ENCODE data around the gene ZNF444. TPM values are rescaled to one million over a fixed set of nuclear protein-coding genes. Genes with fewer than 3 reads are reported as not detected.

The ZNF444 gene
- total and polyA plus RNA-seq, 9 of the 15 experiments (the other 6 are each of a cell fraction or from before 2014, with no cell fraction given), result 0.39 to 40.0 (median 6.9) TPM

DNA sequence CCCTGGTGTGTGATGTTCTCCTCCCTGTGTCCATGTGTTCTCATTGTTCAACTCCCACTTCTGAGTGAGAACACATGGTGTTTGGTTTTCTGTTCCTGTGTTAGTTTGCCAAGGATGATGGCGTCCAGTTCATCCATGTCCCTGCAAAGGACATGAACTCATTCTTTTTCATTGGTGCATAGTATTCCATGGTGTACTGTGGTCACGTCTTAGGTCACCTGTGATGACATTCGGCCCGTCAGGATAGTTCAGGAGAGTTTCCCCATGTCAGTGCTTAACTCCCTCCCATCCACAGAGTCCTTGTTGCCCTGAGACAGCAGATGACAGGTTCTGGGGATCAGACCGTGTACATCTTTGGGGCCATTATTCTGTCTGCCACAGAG, 8.6 kb downstream of the ZNF444 start:
- peaks cover 7% of the 10 kb centered on the region for H3K79me2 ChIP-seq (ENCODE audit: control insufficient read depth, insufficient read depth, low read length)
- TF ChIP-seq KDM1A (IDR thresholded peaks at IDR 0.05) (peak in 1 of 2 experiments; percentile 38; a peak in 1 of 4 replicates), NRF1 (conservative IDR thresholded peaks at IDR 0.05 in 1 of 2, IDR thresholded peaks at IDR 0.05 in 1 of 2) (no peak), RBM25 (IDR thresholded peaks at IDR 0.05; ENCODE audit: low read depth, low read length, severe bottlenecking) (peak; percentile 25), EWSR1 (IDR thresholded peaks at IDR 0.05; ENCODE audit: borderline replicate concordance, low read depth, partially characterized antibody) (no peak), HDAC2 (IDR thresholded peaks at IDR 0.05) (no peak), ZNF146 (CRISPR knock-in tag; IDR thresholded peaks at IDR 0.05; ENCODE audit: unreplicated experiment) (peak; percentile 88), BACH1 (tag; IDR thresholded peaks at IDR 0.05) (no peak), SREBF1 (IDR thresholded peaks at IDR 0.05; ENCODE audit: borderline replicate concordance, low read depth, low read length) (no peak), SMAD2 (IDR thresholded peaks at IDR 0.05; ENCODE audit: low read depth, low read length) (no peak)
- TF ChIP-seq, protein P1, sequence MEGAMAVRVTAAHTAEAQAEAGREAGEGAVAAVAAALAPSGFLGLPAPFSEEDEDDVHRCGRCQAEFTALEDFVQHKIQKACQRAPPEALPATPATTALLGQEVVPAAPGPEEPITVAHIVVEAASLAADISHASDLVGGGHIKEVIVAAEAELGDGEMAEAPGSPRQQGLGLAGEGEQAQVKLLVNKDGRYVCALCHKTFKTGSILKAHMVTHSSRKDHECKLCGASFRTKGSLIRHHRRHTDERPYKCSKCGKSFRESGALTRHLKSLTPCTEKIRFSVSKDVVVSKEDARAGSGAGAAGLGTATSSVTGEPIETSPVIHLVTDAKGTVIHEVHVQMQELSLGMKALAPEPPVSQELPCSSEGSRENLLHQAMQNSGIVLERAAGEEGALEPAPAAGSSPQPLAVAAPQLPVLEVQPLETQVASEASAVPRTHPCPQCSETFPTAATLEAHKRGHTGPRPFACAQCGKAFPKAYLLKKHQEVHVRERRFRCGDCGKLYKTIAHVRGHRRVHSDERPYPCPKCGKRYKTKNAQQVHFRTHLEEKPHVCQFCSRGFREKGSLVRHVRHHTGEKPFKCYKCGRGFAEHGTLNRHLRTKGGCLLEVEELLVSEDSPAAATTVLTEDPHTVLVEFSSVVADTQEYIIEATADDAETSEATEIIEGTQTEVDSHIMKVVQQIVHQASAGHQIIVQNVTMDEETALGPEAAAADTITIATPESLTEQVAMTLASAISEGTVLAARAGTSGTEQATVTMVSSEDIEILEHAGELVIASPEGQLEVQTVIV (CRISPR knock-in tag; IDR thresholded peaks at IDR 0.05; ENCODE audit: borderline replicate concordance), result no peak
- no peaks in the 10 kb centered on the region for H3K27me3 ChIP-seq (ENCODE audit: control insufficient read depth in 2 of 2, insufficient read depth in 2 of 2, low read length in 2 of 2)
- FAIRE-seq, result no peak
- 100% methylated on average over 5 of the region's 5 CpGs for WGBS (ENCODE audit: insufficient coverage, low coverage, missing lambda C conversion rate)
- H3K9ac ChIP-seq (ENCODE audit: insufficient read depth in 1 of 2, low read depth in 2 of 2, low read length in 2 of 2), result no peak overlapping the region
- H3K9me3 ChIP-seq (replicated peaks; ENCODE audit: control insufficient read depth, insufficient read depth, low read depth, low read length), result no peaks in the 10 kb centered on the region
- H3K4me2 ChIP-seq (ENCODE audit: insufficient read depth, low read length), result no peak overlapping the region
- POLR2A ChIA-PET, result no interaction called here
- no peak for DNase-seq (ENCODE audit: extremely low read depth in 1 of 4, low spot score in 3 of 4)
- H3K27ac ChIP-seq (ENCODE audit: extremely low read depth, low read depth, low read length), result no peak overlapping the region
- no peak overlapping the region for H2AFZ ChIP-seq (ENCODE audit: low read depth, low read length)
- BruUV-seq (replicated peaks), result no TSS peak
- peaks cover 29% of the 10 kb centered on the region; the same call in 2 of the 3 replicates for H3K36me3 ChIP-seq (ENCODE audit: control insufficient read depth, insufficient read depth, low read length)
- in situ Hi-C loops (cut with MboI) (loop anchor here (25.0 kb wide), 1 partner anchor 987 kb away; the partner anchor contains the start of genes DNAAF3 and TNNI3), intact Hi-C loops (cut with micrococcal nuclease) (no loop called here)
- ATAC-seq, result no peak
- no peak overlapping the region for H3K4me3 ChIP-seq
- H3K9me1 ChIP-seq (ENCODE audit: control insufficient read depth, insufficient read depth, low read length), result no peaks in the 10 kb centered on the region
- peaks cover 0 to 3% of the 10 kb centered on the region in 2 experiments; a peak in 2 of 5 replicates for H3K4me1 ChIP-seq (replicated peaks in 1 of 2; ENCODE audit: control insufficient read depth in 2 of 2, insufficient read depth in 2 of 2, low read length in 2 of 2)
- CTCF ChIA-PET (ENCODE audit: low intra/inter-chr PET ratio), result no interaction called here
- H4K20me1 ChIP-seq (replicated peaks; ENCODE audit: control insufficient read depth, insufficient read depth, low read length), result no peaks in the 10 kb centered on the region; the same call in 1 of the 2 replicates
